Neural progenitor cell (in vitro differentiated cells): Measurements from ENCODE around the gene PRKCH. TPM values are rescaled to one million over a fixed set of nuclear protein-coding genes. Genes with fewer than 3 reads are reported as not detected.

Source experiments
- DNase-seq: peaks from one replicate; pipeline ENCODE4 v3.0.0-alpha.2; 2016; ENCODE audit warnings: low spot score
- H2AFZ ChIP-seq: fragments of 200-600 bp; sonication (generic); replicated peaks from 2 replicates; pipeline ENCODE4 v1.6.1; 2016; ENCODE audit warnings: antibody characterized with exemption
- H3F3A ChIP-seq: fragments of 200-600 bp; sonication (generic); 2 replicates; pipeline ENCODE4 v1.6.1; 2016; ENCODE audit warnings: antibody characterized with exemption, low read depth
- H3K27ac ChIP-seq: fragments of 200-600 bp; sonication (generic); 2 replicates; pipeline ENCODE4 v1.5.1; 2016; ENCODE audit warnings: mild to moderate bottlenecking
- H3K27me3 ChIP-seq: fragments of 200-600 bp; sonication (generic); 2 replicates; pipeline ENCODE4 v1.6.1; 2016; ENCODE audit warnings: mild to moderate bottlenecking, moderate library complexity
- H3K36me3 ChIP-seq: fragments of 200-600 bp; sonication (generic); 2 replicates; pipeline ENCODE4 v1.5.1; 2016
- H3K4me1 ChIP-seq: fragments of 200-600 bp; sonication (generic); 2 replicates; pipeline ENCODE4 v1.6.1; 2016; ENCODE audit warnings: mixed run types
- H3K4me2 ChIP-seq: fragments of 200-600 bp; sonication (generic); 2 replicates; pipeline ENCODE4 v1.6.1; 2016
- H3K4me3 ChIP-seq: fragments of 200-600 bp; sonication (generic); 2 replicates; pipeline ENCODE4 v1.5.1; 2016
- H3K79me2 ChIP-seq: fragments of 200-600 bp; sonication (generic); 2 replicates; pipeline ENCODE4 v1.6.1; 2016; ENCODE audit warnings: low read depth
- H3K9ac ChIP-seq: fragments of 200-600 bp; sonication (generic); 2 replicates; pipeline ENCODE4 v1.6.1; 2016
- H3K9me3 ChIP-seq: fragments of 200-600 bp; sonication (generic); 2 replicates; pipeline ENCODE4 v1.5.1; 2016; ENCODE audit warnings: low read depth
- H4K20me1 ChIP-seq: fragments of 200-600 bp; sonication (generic); 2 replicates; pipeline ENCODE4 v1.6.1; 2016; ENCODE audit warnings: low read depth
- H3K27ac Mint-ChIP-seq: 3 replicates; pipeline ENCODE4 v1.8.0; 2021; ENCODE audit warnings: mixed read lengths
- H3K27me3 Mint-ChIP-seq: 2 replicates; pipeline ENCODE4 v1.8.0; 2022; ENCODE audit warnings: low read depth, mild to moderate bottlenecking, inconsistent platforms, moderate library complexity, mixed read lengths; ENCODE audit not compliant: insufficient read depth
- H3K36me3 Mint-ChIP-seq: 3 replicates; pipeline ENCODE4 v1.8.0; 2021; ENCODE audit warnings: mixed read lengths
- H3K4me1 Mint-ChIP-seq: 3 replicates; pipeline ENCODE4 v1.8.0; 2021; ENCODE audit warnings: mixed read lengths
- H3K4me3 Mint-ChIP-seq: 3 replicates; pipeline ENCODE4 v1.8.0; 2021; ENCODE audit warnings: mild to moderate bottlenecking, moderate library complexity, mixed read lengths
- H3K9me3 Mint-ChIP-seq: 3 replicates; pipeline ENCODE4 v1.8.0; 2020; ENCODE audit warnings: mixed read lengths
- EZH2 ChIP-seq: fragments of 200-600 bp; sonication (generic); IDR thresholded peaks from 2 replicates; pipeline ENCODE4 v1.6.1; 2017; ENCODE audit warnings: antibody characterized with exemption, mild to moderate bottlenecking, moderate library complexity
- EZH2phosphoT487 ChIP-seq: fragments of 200-600 bp; sonication (generic); IDR thresholded peaks from 2 replicates; pipeline ENCODE4 v1.6.1; 2017; ENCODE audit warnings: antibody characterized with exemption
- total RNA-seq: library from RNA; depleted of rRNA; stranded (reverse); fragments of >200 nt; gene quantifications from 2 replicates; pipeline ENCODE4 v1.2.3, GENCODE V29; 2015; ENCODE audit warnings: low replicate concordance
- TF ChIP-seq, protein P1 (sequence below): fragments of 200-600 bp; sonication (generic); IDR thresholded peaks from 2 replicates; pipeline ENCODE4 v1.5.1; 2017; ENCODE audit warnings: antibody characterized with exemption, mild to moderate bottlenecking

PRKCH gene
- total RNA-seq, 1 donor from 2014 or later: 1.3 TPM

DNA sequence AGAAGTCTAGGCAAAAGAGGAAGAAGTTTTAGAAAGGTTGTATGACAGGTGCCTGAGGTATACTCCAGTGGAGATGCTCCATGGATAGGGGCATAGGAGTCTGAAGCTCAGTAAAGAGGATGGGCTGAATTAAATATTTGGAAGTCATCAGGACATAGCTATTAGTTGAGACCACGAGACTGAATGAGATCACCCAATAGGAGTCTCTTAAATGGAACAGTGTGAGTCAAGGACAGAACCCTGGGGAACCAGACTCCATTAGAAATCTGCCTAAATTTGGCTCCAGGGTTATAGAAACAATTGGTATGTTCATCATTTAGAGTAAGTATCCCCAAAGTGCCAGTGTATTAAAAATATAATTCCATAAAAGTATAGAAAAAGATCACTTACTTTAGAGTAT, 172.6 kb downstream of the PRKCH start:
- no peak overlapping the region for H3K4me3 Mint-ChIP-seq
- peaks cover 2% of the 10 kb centered on the region for H3K27me3 Mint-ChIP-seq
- Histone ChIP-seq H3K4me1 (peaks cover 5% of the 10 kb centered on the region), H3F3A (no peaks in the 10 kb centered on the region), H3K27me3 (no peaks in the 10 kb centered on the region), H3K4me3 (no peak overlapping the region), H2AFZ (no peak overlapping the region), H3K79me2 (no peaks in the 10 kb centered on the region), H3K36me3 (no peaks in the 10 kb centered on the region), H3K9ac (no peak overlapping the region), H3K9me3 (no peaks in the 10 kb centered on the region), H3K4me2 (no peak overlapping the region), H4K20me1 (no peaks in the 10 kb centered on the region), H3K27ac (no peak overlapping the region)
- no peaks in the 10 kb centered on the region for H3K9me3 Mint-ChIP-seq
- no peaks in the 10 kb centered on the region for H3K36me3 Mint-ChIP-seq
- H3K4me1 Mint-ChIP-seq: peaks cover 13% of the 10 kb centered on the region
- no peak for DNase-seq
- TF ChIP-seq, protein P1, sequence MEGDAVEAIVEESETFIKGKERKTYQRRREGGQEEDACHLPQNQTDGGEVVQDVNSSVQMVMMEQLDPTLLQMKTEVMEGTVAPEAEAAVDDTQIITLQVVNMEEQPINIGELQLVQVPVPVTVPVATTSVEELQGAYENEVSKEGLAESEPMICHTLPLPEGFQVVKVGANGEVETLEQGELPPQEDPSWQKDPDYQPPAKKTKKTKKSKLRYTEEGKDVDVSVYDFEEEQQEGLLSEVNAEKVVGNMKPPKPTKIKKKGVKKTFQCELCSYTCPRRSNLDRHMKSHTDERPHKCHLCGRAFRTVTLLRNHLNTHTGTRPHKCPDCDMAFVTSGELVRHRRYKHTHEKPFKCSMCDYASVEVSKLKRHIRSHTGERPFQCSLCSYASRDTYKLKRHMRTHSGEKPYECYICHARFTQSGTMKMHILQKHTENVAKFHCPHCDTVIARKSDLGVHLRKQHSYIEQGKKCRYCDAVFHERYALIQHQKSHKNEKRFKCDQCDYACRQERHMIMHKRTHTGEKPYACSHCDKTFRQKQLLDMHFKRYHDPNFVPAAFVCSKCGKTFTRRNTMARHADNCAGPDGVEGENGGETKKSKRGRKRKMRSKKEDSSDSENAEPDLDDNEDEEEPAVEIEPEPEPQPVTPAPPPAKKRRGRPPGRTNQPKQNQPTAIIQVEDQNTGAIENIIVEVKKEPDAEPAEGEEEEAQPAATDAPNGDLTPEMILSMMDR: no peak
- no peak for TF ChIP-seq EZH2phosphoT487
- no peak overlapping the region for H3K27ac Mint-ChIP-seq

DNA sequence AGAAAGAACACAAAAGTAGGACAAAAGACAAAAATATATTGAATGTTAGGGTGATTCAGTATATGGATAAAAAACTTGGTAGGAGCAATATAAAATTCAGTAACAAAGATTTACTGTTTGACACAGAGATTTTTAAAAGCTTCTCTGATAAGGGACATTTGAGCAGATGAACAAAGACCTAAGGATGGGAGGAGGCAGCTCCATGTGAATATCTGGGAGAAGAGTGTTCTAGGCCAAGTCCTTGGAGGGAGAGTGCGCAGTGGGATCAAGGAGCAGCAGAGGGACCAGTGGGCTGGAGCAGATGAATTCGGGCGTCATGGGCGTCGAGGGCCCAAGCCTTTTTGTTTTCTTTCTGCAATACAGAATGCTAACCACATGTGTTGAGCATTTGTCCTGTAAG, 174.4 kb downstream of the PRKCH start:
- Histone ChIP-seq H3K4me2 (no peak overlapping the region), H3K4me1 (peaks cover 9% of the 10 kb centered on the region), H3K9me3 (no peaks in the 10 kb centered on the region), H3K27ac (no peak overlapping the region), H2AFZ (no peak overlapping the region), H3K27me3 (no peaks in the 10 kb centered on the region), H3K9ac (no peak overlapping the region), H3F3A (no peaks in the 10 kb centered on the region), H3K4me3 (no peak overlapping the region), H3K79me2 (no peaks in the 10 kb centered on the region), H3K36me3 (no peaks in the 10 kb centered on the region), H4K20me1 (no peaks in the 10 kb centered on the region)
- Mint-ChIP-seq H3K27ac (no peak overlapping the region), H3K4me3 (no peak overlapping the region), H3K27me3 (peaks cover 2% of the 10 kb centered on the region), H3K9me3 (no peaks in the 10 kb centered on the region), H3K36me3 (no peaks in the 10 kb centered on the region), H3K4me1 (peaks cover 4% of the 10 kb centered on the region)
- no peak for DNase-seq
- TF ChIP-seq, protein P1: no peak
- TF ChIP-seq EZH2 (no peak), EZH2phosphoT487 (no peak)

DNA sequence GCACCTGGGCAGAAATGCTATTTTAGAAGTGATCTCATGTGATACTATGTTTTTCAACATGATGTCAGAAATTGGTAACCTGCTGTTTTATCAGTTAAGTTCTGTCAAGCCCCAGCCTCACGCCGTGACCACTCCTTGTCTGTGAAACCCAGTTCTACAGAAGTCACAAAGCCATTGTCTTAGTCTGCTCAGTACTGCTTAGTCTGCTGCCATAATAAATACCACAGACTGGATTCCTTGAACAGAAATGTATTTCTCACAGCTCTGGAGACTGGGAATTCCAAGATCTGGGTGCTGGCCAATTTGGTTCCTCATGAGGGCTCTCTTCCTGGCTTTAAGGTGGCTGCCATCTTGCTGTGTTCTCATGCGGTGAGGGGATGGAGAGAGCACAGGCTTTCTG, 176.9 kb downstream of the PRKCH start:
- Histone ChIP-seq H3F3A (no peaks in the 10 kb centered on the region), H3K79me2 (no peaks in the 10 kb centered on the region), H3K9me3 (no peaks in the 10 kb centered on the region), H3K4me2 (no peak overlapping the region), H2AFZ (no peak overlapping the region), H3K27ac (no peak overlapping the region), H3K36me3 (no peaks in the 10 kb centered on the region), H3K4me1 (peaks cover 9% of the 10 kb centered on the region), H3K27me3 (no peaks in the 10 kb centered on the region), H3K9ac (no peak overlapping the region), H4K20me1 (no peaks in the 10 kb centered on the region), H3K4me3 (no peak overlapping the region)
- Mint-ChIP-seq H3K4me1 (peaks cover 11% of the 10 kb centered on the region), H3K36me3 (no peaks in the 10 kb centered on the region), H3K9me3 (no peaks in the 10 kb centered on the region), H3K4me3 (no peak overlapping the region), H3K27ac (no peak overlapping the region), H3K27me3 (peaks cover 2% of the 10 kb centered on the region)
- DNase-seq: no peak
- TF ChIP-seq EZH2phosphoT487 (no peak), EZH2 (no peak)
- TF ChIP-seq, protein P1: no peak
